Adrenal gland (tissue), 12 donors: ENCODE data around the gene ZNF184. TPM values are rescaled to one million over a fixed set of nuclear protein-coding genes. Genes with fewer than 3 reads are reported as not detected.

Source experiments
- DNase-seq, 7 donors: peaks; one replicate each; pipeline ENCODE4 v3.0.0-alpha.2; 2019 to 2020
- H3K27ac ChIP-seq, 5 donors: fragments of 200-600 bp; sonication (generic) in 4 of 5; 1 replicate in 3 of 5; 2 replicates in 2 of 5; pipeline versions ENCODE4 v1.5.1 to v1.8.0; 2016 to 2020; ENCODE audit warnings: mild to moderate bottlenecking in 1 of 5
- H3K27me3 ChIP-seq: fragments of 200-600 bp; 2 replicates; pipeline ENCODE4 v1.8.0; 2021
- H3K36me3 ChIP-seq, 2 donors: fragments of 200-600 bp; replicated peaks in 1 of 2; 1 replicate in 1 of 2; 2 replicates in 1 of 2; pipeline versions ENCODE4 v1.5.1 to v1.8.0; 2018 to 2022
- H3K4me1 ChIP-seq, 2 donors: fragments of 200-600 bp; replicated peaks in 1 of 2; 1 replicate in 1 of 2; 2 replicates in 1 of 2; pipeline versions ENCODE4 v1.5.1 to v1.8.0; 2018 to 2021
- H3K4me3 ChIP-seq, 4 donors: fragments of 200-600 bp; sonication (generic) in 3 of 4; one replicate each; pipeline ENCODE4 v1.5.1; 2016 to 2018
- H3K9me3 ChIP-seq, 3 donors: fragments of 200-600 bp; sonication (generic) in 1 of 3; replicated peaks in 1 of 3; 1 replicate in 2 of 3; 2 replicates in 1 of 3; pipeline versions ENCODE4 v1.5.1 to v1.8.0; 2016 to 2021
- POLR2A ChIP-seq, 2 donors: fragments of 450-650 bp; IDR thresholded peaks; one replicate each; pipeline ENCODE4 v1.6.1; 2017; ENCODE audit warnings: antibody characterized with exemption in 2 of 2, mild to moderate bottlenecking in 2 of 2, moderate library complexity in 1 of 2
- WGBS, 4 donors: extraction: QIAGEN DNeasy Blood & Tissue Kit in 2 of 4; methylation state at CpG; one replicate each; pipeline versions ENCODE4 v1.1.5 to v1.1.7; 2013 to 2017; 5-methylcytosine and 5-hydroxymethylcytosine counted together
- intact Hi-C, 2 donors: fragments of 100-400 bp; cut with DNase I; formaldehyde crosslinking; loops; one replicate each; pipeline versions ENCODE4 v1.14.1 to v1.15.0; 2022 to 2023
- polyA plus RNA-seq, 3 donors: library from polyadenylated mRNA; stranded (reverse); fragments of 200-250 nt in 2 of 3; fragments of 350-450 nt in 1 of 3; fragmentation: Illumina TruSeq in 1 of 3; extraction: RNeasy Lipid Tissue Mini Kit (QIAGEN cat#74804) in 1 of 3; gene quantifications; one replicate each; pipeline ENCODE4 v1.2.3, GENCODE V29; 2013 to 2014
- total RNA-seq, 9 donors: library from RNA; depleted of rRNA in 4 of 9; stranded (reverse); fragments of >200 nt in 4 of 9; fragments of 120-200 nt in 1 of 9; fragmentation: NEBNext Ultra II Directional in 1 of 9; extraction: Animal tissue kit (Norgen Biotek cat#: 25700) in 1 of 9; gene quantifications; one replicate each; pipeline versions ENCODE4 v1.1.0 to v1.2.4, GENCODE V29; 2013 to 2023
- TF ChIP-seq, protein P1 (sequence below), 6 experiments: fragments of 450-650 bp in 4 of 6; fragments of 200-600 bp in 2 of 6; sonication (generic) in 1 of 6; IDR thresholded peaks; 1 replicate in 5 of 6; 2 replicates in 1 of 6; pipeline versions ENCODE4 v1.5.1 to v1.8.0; 2016 to 2021; ENCODE audit warnings: antibody characterized with exemption in 6 of 6, mild to moderate bottlenecking in 2 of 6, moderate library complexity in 1 of 6
- donor health status: healthy with polysubstance abuse.
- donor health status: Bipolar disorder and iron deficiency.
- donor health status: DM: yes; HTN: yes; CAD: no.
- donor health status: DM: no; HTN: no; CAD: no.
- donor health status: DM: no; HTN: no; CAD: no.
- donor health status: DM: yes; HTN: yes; CAD: no.

ZNF184 gene
- total and polyA plus RNA-seq, 12 donors = 1.3 to 8.3 (median 4.9) TPM

DNA sequence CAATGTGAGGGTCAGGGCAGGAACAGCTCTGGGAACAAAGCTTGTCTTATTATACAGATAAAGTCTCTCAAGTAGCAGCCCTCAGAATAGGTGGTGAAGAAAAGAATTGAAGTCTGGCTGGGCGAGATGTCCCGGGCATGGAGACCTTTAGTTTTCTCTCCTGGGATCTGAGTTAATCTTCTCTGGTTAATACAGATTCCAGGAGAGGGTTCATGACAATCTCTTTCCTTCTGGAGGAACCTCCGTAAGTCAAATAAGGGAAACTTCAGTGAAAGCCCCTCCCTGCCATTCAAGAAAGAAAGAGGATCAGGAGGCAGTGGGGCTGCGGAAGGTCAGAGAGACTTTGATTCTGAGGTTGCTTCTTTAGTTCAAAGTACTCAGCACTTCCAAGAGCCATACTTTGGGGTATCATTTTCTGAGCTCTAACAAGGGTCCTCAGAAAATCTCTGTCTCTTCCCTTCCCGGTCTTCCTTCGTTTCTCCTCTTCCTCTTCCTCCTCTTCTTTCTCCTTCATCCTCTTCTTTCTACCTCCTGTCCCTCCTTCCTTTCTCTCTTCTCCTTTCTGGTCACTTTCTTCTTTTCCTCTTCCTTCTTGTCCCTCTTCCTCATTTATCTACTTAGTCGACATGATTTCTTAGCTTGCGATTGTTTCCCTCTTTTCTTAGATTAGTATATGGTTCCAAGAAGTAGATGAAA is 4.6 kb upstream of the ZNF184 start:
- H3K4me1 ChIP-seq = peaks cover under 1 to 7% of the 10 kb centered on the region in 2 donors
- no peak for DNase-seq
- 63 to 72% (median 67%) methylated on average over 8 of the region's 8 CpGs for WGBS, 4 donors
- H3K4me3 ChIP-seq = peak overlapping the region in 1 of 4 donors; percentile 82
- TF ChIP-seq POLR2A (IDR thresholded peaks at IDR 0.05) = no peak
- no peaks in the 10 kb centered on the region for H3K9me3 ChIP-seq
- intact Hi-C loops = no loop called here
- H3K36me3 ChIP-seq = no peaks in the 10 kb centered on the region
- H3K27ac ChIP-seq = peak overlapping the region in 1 of 5 donors; percentile 99
- no peaks in the 10 kb centered on the region for H3K27me3 ChIP-seq

- Histone ChIP-seq H3K36me3 (no peaks in the 10 kb centered on the region), H3K9me3 (no peaks in the 10 kb centered on the region), H3K27me3 (no peaks in the 10 kb centered on the region), H3K4me1 (peaks cover 7 to 18% of the 10 kb centered on the region in 2 donors), H3K27ac (no peak overlapping the region), H3K4me3 (no peak overlapping the region)
- TF ChIP-seq, protein P1, sequence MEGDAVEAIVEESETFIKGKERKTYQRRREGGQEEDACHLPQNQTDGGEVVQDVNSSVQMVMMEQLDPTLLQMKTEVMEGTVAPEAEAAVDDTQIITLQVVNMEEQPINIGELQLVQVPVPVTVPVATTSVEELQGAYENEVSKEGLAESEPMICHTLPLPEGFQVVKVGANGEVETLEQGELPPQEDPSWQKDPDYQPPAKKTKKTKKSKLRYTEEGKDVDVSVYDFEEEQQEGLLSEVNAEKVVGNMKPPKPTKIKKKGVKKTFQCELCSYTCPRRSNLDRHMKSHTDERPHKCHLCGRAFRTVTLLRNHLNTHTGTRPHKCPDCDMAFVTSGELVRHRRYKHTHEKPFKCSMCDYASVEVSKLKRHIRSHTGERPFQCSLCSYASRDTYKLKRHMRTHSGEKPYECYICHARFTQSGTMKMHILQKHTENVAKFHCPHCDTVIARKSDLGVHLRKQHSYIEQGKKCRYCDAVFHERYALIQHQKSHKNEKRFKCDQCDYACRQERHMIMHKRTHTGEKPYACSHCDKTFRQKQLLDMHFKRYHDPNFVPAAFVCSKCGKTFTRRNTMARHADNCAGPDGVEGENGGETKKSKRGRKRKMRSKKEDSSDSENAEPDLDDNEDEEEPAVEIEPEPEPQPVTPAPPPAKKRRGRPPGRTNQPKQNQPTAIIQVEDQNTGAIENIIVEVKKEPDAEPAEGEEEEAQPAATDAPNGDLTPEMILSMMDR (IDR thresholded peaks at IDR 0.05) = no peak
- no peak for TF ChIP-seq POLR2A (IDR thresholded peaks at IDR 0.05)
- no peak for DNase-seq
- intact Hi-C loops = no loop called here
- WGBS, 4 donors = 93 to 100% (median 98%) methylated on average over 1 of the region's 1 CpG
Measured at GRCh38 chr6:27476090-27476489, 3.2 kb upstream of the ZNF184 start.

DNA sequence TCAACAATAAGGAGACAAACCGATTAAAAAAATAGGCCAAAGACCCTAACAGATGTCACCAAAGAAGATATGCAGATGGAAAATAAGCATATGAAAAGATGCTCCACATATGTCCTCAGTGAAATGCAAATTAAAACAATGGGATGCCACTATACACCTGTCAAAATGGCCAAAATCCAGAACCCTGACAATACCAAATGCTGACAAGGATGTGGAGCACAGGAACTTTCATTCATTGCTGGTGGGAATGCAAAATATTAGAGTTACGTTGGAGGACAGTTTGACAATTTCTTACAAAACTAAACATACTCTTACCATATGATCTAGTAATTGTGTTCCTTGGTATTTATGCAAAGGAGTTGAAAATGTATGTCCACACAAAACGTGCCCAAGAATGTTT is 1.8 kb upstream of the ZNF184 start:
- DNase-seq = no peak
- peaks cover 7 to 18% of the 10 kb centered on the region in 2 donors for H3K4me1 ChIP-seq
- WGBS, 4 donors = 86 to 90% (median 88%) methylated on average over 3 of the region's 3 CpGs
- no peaks in the 10 kb centered on the region for H3K9me3 ChIP-seq
- no peak overlapping the region for H3K27ac ChIP-seq
- intact Hi-C loops = no loop called here
- H3K27me3 ChIP-seq = no peaks in the 10 kb centered on the region
- TF ChIP-seq, protein P1 (IDR thresholded peaks at IDR 0.05) = no peak
- TF ChIP-seq POLR2A (IDR thresholded peaks at IDR 0.05) = no peak
- H3K36me3 ChIP-seq = no peaks in the 10 kb centered on the region
- no peak overlapping the region for H3K4me3 ChIP-seq

DNA sequence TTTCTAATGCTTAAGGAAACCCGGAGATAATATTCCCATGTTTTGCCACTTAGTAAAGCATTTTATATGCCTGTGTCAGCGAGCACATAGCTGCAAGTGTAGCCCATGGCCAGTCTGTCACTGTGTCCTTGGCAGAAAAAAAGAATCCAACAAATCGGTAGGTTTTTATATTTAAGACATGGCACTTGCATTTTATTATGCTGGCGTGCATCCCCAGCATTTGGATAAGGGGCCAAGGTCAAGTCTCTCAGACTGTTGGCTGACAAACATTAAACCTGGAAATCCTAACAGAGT is 1.2 kb upstream of the ZNF184 start:
- Histone ChIP-seq H3K27ac (peak overlapping the region in 3 of 5 donors; percentile 26 to 89 (median 27)), H3K4me1 (peaks cover 7 to 18% of the 10 kb centered on the region in 2 donors), H3K36me3 (no peaks in the 10 kb centered on the region), H3K9me3 (no peaks in the 10 kb centered on the region), H3K27me3 (no peaks in the 10 kb centered on the region), H3K4me3 (peak overlapping the region in 2 of 4 donors; percentile 90 to 92)
- TF ChIP-seq POLR2A (IDR thresholded peaks at IDR 0.05) = peak in 1 of 2 donors; percentile 5
- TF ChIP-seq, protein P1 (IDR thresholded peaks at IDR 0.05) = no peak
- intact Hi-C loops = no loop called here
- 43 to 56% (median 52%) methylated on average over 4 of the region's 4 CpGs for WGBS, 4 donors
- DNase-seq = peak; percentile 18 to 56 (median 31)

- peak overlapping the region; percentile 31 to 97 (median 79) for H3K27ac ChIP-seq
- peak; percentile 47 to 88 (median 61) for DNase-seq
- no peak for TF ChIP-seq POLR2A (IDR thresholded peaks at IDR 0.05)
- TF ChIP-seq, protein P1 (IDR thresholded peaks at IDR 0.05) = no peak
- 1 to 2% (median 1%) methylated on average over 13 of the region's 13 CpGs for WGBS, 4 donors
- H3K36me3 ChIP-seq = peaks cover 0 to 5% of the 10 kb centered on the region in 2 donors
- peaks cover 7 to 11% of the 10 kb centered on the region in 2 donors for H3K4me1 ChIP-seq
- intact Hi-C loops = no loop called here
- H3K27me3 ChIP-seq = no peaks in the 10 kb centered on the region
- peak overlapping the region in 3 of 4 donors; percentile 44 to 92 (median 90) for H3K4me3 ChIP-seq
- H3K9me3 ChIP-seq = no peaks in the 10 kb centered on the region
Measured at GRCh38 chr6:27472182-27472616, 706 bp downstream of the ZNF184 start.
